NCI-H1694 (cell line): ENCODE results near the gene CADM4.
A peak's percentile ranks its signal among the peaks of the same experiment; 100 is the strongest.

Source experiments
- DNase-seq: peaks from one replicate; lab custom pipeline; 2025; lab: John Stamatoyannopoulos, UW

Gene CADM4

GRCh38 chr19:43634068-43634467 is 5.6 kb downstream of the CADM4 start:
- DNase-seq: no peak

GRCh38 chr19:43633520-43633919 is 6.1 kb downstream of the CADM4 start:
- DNase-seq: no peak

GRCh38 chr19:43631491-43631890 is 8.2 kb downstream of the CADM4 start:
- DNase-seq: no peak

- DNase-seq: no peak
Observed at GRCh38 chr19:43628646-43629326, 10.9 kb downstream of the CADM4 start.

- DNase-seq: no peak
Observed at GRCh38 chr19:43626838-43627237, 12.8 kb downstream of the CADM4 start.

GRCh38 chr19:43625918-43626579 is 13.6 kb downstream of the CADM4 start:
- no peak for DNase-seq

- DNase-seq: no peak
Observed at GRCh38 chr19:43624933-43625332, 14.7 kb downstream of the CADM4 start.

GRCh38 chr19:43623889-43624670 is 15.6 kb downstream of the CADM4 start:
- DNase-seq: no peak

GRCh38 chr19:43622956-43623355 is 16.7 kb downstream of the CADM4 start:
- no peak for DNase-seq

- DNase-seq: no peak
Observed at GRCh38 chr19:43622070-43622469, 17.6 kb downstream of the CADM4 start.

- no peak for DNase-seq
Observed at GRCh38 chr19:43620061-43621001, 19.3 kb downstream of the CADM4 start.

- DNase-seq: peak; percentile 91
Observed at GRCh38 chr19:43619262-43620060, 20.2 kb downstream of the CADM4 start, which contains the start of gene ZNF428. Gene ZNF428, minus strand, starts transcription at chr19:43619629. Its CDS starts 5,325 bp downstream, at chr19:43614304.

GRCh38 chr19:43618921-43619261 is 20.8 kb downstream of the CADM4 start:
- DNase-seq: peak; percentile 78

GRCh38 chr19:43616954-43617353 is 22.7 kb downstream of the CADM4 start:
- DNase-seq: no peak

GRCh38 chr19:43616306-43616705 is 23.3 kb downstream of the CADM4 start:
- DNase-seq: no peak

- DNase-seq: no peak
Observed at GRCh38 chr19:43612374-43612773, 27.3 kb downstream of the CADM4 start.

GRCh38 chr19:43611788-43612187 is 27.9 kb downstream of the CADM4 start, which contains the start of gene SRRM5:
Gene SRRM5, plus strand, starts transcription at chr19:43612088. Its CDS starts 34 bp downstream, at chr19:43612122.
- DNase-seq: no peak

GRCh38 chr19:43610493-43610892 is 29.2 kb downstream of the CADM4 start:
- DNase-seq: no peak

GRCh38 chr19:43609872-43610271 is 29.8 kb downstream of the CADM4 start:
- DNase-seq: no peak

GRCh38 chr19:43607238-43608205 is 32.1 kb downstream of the CADM4 start:
- DNase-seq: no peak
